Measurements from ENCODE around the gene FBLIM1. TPM values are rescaled to one million over a fixed set of nuclear protein-coding genes. Genes with fewer than 3 reads are reported as not detected.

The FBLIM1 gene
- total and polyA plus RNA-seq, 2 donors from 2014 or later: 16.6 to 89.3 TPM

DNA sequence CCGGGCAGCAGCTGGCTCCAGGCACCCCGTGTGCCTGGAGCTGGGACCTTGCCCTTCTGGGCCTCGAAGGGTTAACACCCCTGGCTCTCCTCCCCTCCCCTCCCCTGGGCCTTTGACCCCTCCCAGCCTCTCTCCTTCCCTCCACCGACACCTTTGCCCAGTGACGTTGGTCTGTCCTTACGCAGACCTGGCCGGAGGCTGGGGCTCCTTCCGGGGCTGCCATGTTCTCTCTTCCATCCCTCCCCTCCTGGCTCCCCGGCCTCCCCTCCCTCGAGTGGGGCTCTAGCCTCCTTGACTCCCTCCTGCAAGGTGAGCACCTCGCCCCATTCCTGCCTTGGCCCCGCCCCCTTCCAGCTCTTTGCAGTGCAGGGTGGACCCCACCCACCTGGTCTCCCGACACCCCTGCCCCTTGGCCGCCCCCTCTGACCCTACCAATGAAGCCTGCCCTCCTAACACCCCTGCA is 16.2 kb upstream of the FBLIM1 start, which contains the start of gene TMEM82:
TMEM82 (plus strand) TSS at position 161 of the 463 bp plus-strand sequence; CDS start at position 222, 61 bp downstream.
- no peaks in the 10 kb centered on the region for H3K27me3 ChIP-seq (ENCODE audit: control insufficient read depth, insufficient read depth, low read length)
- peak within 1 kb of the TSS in 1 of 3 donors; percentile 51 for H3K9ac ChIP-seq (ENCODE audit: low read length in 3 of 3)
- TF ChIP-seq, protein P1, sequence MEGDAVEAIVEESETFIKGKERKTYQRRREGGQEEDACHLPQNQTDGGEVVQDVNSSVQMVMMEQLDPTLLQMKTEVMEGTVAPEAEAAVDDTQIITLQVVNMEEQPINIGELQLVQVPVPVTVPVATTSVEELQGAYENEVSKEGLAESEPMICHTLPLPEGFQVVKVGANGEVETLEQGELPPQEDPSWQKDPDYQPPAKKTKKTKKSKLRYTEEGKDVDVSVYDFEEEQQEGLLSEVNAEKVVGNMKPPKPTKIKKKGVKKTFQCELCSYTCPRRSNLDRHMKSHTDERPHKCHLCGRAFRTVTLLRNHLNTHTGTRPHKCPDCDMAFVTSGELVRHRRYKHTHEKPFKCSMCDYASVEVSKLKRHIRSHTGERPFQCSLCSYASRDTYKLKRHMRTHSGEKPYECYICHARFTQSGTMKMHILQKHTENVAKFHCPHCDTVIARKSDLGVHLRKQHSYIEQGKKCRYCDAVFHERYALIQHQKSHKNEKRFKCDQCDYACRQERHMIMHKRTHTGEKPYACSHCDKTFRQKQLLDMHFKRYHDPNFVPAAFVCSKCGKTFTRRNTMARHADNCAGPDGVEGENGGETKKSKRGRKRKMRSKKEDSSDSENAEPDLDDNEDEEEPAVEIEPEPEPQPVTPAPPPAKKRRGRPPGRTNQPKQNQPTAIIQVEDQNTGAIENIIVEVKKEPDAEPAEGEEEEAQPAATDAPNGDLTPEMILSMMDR (IDR thresholded peaks at IDR 0.05; ENCODE audit: borderline replicate concordance, extremely low read depth, insufficient read depth): no peak
- peak in 1 of 5 donors; percentile 79 for DNase-seq
- H3K4me3 ChIP-seq (ENCODE audit: low read length in 3 of 3): peak within 1 kb of the TSS in 1 of 3 donors; percentile 51
- no peak within 1 kb of the TSS for H3K27ac ChIP-seq (ENCODE audit: low read depth in 2 of 2, low read length in 2 of 2)
- no peaks in the 10 kb centered on the region for H3K36me3 ChIP-seq (ENCODE audit: control insufficient read depth in 2 of 3, insufficient read depth in 3 of 3, low read length in 3 of 3)
- H3K9me3 ChIP-seq (ENCODE audit: control insufficient read depth in 2 of 3, insufficient read depth in 1 of 3, low read length in 3 of 3): no peaks in the 10 kb centered on the region
- peaks cover 0 to 9% (median 3%) of the 10 kb centered on the region in 3 donors for H3K4me1 ChIP-seq (ENCODE audit: control insufficient read depth in 2 of 3, insufficient read depth in 2 of 3, low read depth in 1 of 3, low read length in 3 of 3)
- no peak for FAIRE-seq
- intact Hi-C loops (cut with DNase I): no loop called here

DNA sequence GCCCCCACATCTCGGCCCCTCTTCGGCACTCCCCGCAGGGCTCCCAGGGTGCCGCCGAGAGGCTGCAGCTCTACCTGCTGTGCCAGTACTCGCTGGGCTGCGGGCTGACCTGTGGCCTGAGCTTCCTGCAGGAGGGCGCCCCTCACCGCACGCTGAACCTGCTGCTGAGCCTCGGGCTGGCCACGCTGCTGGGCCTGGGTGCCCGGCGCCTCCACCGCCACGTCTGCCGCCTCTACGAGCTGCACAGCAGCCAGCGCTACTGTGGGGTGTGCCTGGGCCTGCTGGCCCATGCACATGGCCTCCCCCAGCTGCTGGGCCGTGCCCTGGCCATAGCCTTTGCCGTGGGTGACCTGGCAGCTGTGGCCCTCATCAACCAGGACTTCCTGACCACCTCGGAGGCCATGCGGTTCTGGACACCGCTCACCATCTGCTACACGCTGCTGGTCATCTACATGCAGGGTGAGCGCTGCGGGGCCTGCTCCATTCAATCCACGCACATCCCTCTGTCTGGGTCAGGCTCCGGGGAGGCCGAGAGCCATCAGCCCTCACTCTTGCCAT is 14.4 kb upstream of the FBLIM1 start:
- Histone ChIP-seq H3K9ac (ENCODE audit: low read length in 3 of 3) (no peak overlapping the region), H3K36me3 (ENCODE audit: control insufficient read depth in 2 of 3, insufficient read depth in 3 of 3, low read length in 3 of 3) (no peaks in the 10 kb centered on the region), H3K4me1 (ENCODE audit: control insufficient read depth in 2 of 3, insufficient read depth in 2 of 3, low read depth in 1 of 3, low read length in 3 of 3) (peaks cover 0 to 9% (median 3%) of the 10 kb centered on the region in 3 donors), H3K9me3 (ENCODE audit: control insufficient read depth in 2 of 3, insufficient read depth in 1 of 3, low read length in 3 of 3) (no peaks in the 10 kb centered on the region), H3K27me3 (ENCODE audit: control insufficient read depth, insufficient read depth, low read length) (no peaks in the 10 kb centered on the region), H3K4me3 (ENCODE audit: low read length in 3 of 3) (no peak overlapping the region), H3K27ac (ENCODE audit: low read depth in 2 of 2, low read length in 2 of 2) (no peak overlapping the region)
- DNase-seq (peak in 1 of 5 donors; percentile 67), FAIRE-seq (no peak)
- TF ChIP-seq, protein P1 (IDR thresholded peaks at IDR 0.05; ENCODE audit: borderline replicate concordance, extremely low read depth, insufficient read depth): no peak
- intact Hi-C loops (cut with DNase I): no loop called here

DNA sequence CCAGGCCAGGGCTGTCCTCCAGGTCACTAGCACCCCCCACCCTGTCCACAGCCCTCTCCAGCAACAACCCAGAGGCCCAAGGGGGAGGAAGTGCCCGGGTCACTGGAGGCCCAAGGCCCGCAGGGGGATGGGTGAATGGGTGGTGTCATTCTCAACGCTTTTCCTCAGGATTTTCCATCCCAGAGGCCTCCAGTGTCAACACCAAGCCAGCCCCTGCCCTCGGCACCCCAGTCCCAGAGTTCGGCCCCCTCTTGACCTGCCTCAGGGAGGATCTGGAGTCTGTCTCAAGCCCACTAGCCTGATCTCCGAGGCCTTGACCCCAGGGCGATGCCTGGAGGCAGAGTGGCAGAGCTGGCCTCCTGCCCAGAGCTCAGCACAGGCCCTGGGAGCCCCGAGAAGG is 11.2 kb upstream of the FBLIM1 start:
- peaks cover 0 to 15% (median 0%) of the 10 kb centered on the region in 3 donors for H3K4me1 ChIP-seq (ENCODE audit: control insufficient read depth in 2 of 3, insufficient read depth in 2 of 3, low read depth in 1 of 3, low read length in 3 of 3)
- DNase-seq: peak in 1 of 5 donors; percentile 71
- intact Hi-C loops (cut with DNase I): no loop called here
- H3K9me3 ChIP-seq (ENCODE audit: control insufficient read depth in 2 of 3, insufficient read depth in 1 of 3, low read length in 3 of 3): no peaks in the 10 kb centered on the region
- H3K27ac ChIP-seq (ENCODE audit: low read depth in 2 of 2, low read length in 2 of 2): no peak overlapping the region
- no peaks in the 10 kb centered on the region for H3K36me3 ChIP-seq (ENCODE audit: control insufficient read depth in 2 of 3, insufficient read depth in 3 of 3, low read length in 3 of 3)
- no peak overlapping the region for H3K4me3 ChIP-seq (ENCODE audit: low read length in 3 of 3)
- TF ChIP-seq, protein P1 (IDR thresholded peaks at IDR 0.05; ENCODE audit: borderline replicate concordance, extremely low read depth, insufficient read depth): no peak
- no peaks in the 10 kb centered on the region for H3K27me3 ChIP-seq (ENCODE audit: control insufficient read depth, insufficient read depth, low read length)
- no peak overlapping the region for H3K9ac ChIP-seq (ENCODE audit: low read length in 3 of 3)
- FAIRE-seq: no peak

Data from kidney (tissue), 14 donors.